Osteocyte (in vitro differentiated cells): ENCODE data around the gene KDM5B. TPM values are rescaled to one million over a fixed set of nuclear protein-coding genes. Genes with fewer than 3 reads are reported as not detected.
A peak's percentile ranks its signal among the peaks of the same experiment; 100 is the strongest.

Experiments
- DNase-seq: peaks from one replicate; pipeline ENCODE4 v3.0.0; 2021; ENCODE audit warnings: mixed read lengths; ENCODE audit not compliant: unreplicated experiment; ENCODE audit errors: extremely low spot score
- H3K27ac Mint-ChIP-seq: one replicate; pipeline ENCODE4 v1.8.0; 2021; ENCODE audit warnings: mild to moderate bottlenecking, mixed read lengths; ENCODE audit not compliant: unreplicated experiment
- H3K27me3 Mint-ChIP-seq: one replicate; pipeline ENCODE4 v1.8.0; 2021; ENCODE audit warnings: mixed read lengths; ENCODE audit not compliant: unreplicated experiment
- H3K36me3 Mint-ChIP-seq: one replicate; pipeline ENCODE4 v1.8.0; 2021; ENCODE audit warnings: mixed read lengths; ENCODE audit not compliant: unreplicated experiment
- H3K4me1 Mint-ChIP-seq: one replicate; pipeline ENCODE4 v1.8.0; 2021; ENCODE audit warnings: mixed read lengths; ENCODE audit not compliant: unreplicated experiment
- H3K4me3 Mint-ChIP-seq: one replicate; pipeline ENCODE4 v1.8.0; 2021; ENCODE audit warnings: mild to moderate bottlenecking, moderate library complexity, mixed read lengths; ENCODE audit not compliant: unreplicated experiment
- H3K9me3 Mint-ChIP-seq: one replicate; pipeline ENCODE4 v1.8.0; 2021; ENCODE audit warnings: mixed read lengths; ENCODE audit not compliant: unreplicated experiment
- CTCF ChIP-seq: fragments of 200-600 bp; sonication (generic); IDR thresholded peaks from 2 replicates; pipeline ENCODE4 v1.5.0; 2021; ENCODE audit warnings: antibody characterized with exemption, mild to moderate bottlenecking, moderate library complexity
- total RNA-seq: library from RNA; stranded (reverse); gene quantifications from 2 replicates; pipeline ENCODE4 v1.2.1, GENCODE V29; 2021

The KDM5B gene
- total RNA-seq, 1 donor from 2014 or later: 152 TPM

DNA sequence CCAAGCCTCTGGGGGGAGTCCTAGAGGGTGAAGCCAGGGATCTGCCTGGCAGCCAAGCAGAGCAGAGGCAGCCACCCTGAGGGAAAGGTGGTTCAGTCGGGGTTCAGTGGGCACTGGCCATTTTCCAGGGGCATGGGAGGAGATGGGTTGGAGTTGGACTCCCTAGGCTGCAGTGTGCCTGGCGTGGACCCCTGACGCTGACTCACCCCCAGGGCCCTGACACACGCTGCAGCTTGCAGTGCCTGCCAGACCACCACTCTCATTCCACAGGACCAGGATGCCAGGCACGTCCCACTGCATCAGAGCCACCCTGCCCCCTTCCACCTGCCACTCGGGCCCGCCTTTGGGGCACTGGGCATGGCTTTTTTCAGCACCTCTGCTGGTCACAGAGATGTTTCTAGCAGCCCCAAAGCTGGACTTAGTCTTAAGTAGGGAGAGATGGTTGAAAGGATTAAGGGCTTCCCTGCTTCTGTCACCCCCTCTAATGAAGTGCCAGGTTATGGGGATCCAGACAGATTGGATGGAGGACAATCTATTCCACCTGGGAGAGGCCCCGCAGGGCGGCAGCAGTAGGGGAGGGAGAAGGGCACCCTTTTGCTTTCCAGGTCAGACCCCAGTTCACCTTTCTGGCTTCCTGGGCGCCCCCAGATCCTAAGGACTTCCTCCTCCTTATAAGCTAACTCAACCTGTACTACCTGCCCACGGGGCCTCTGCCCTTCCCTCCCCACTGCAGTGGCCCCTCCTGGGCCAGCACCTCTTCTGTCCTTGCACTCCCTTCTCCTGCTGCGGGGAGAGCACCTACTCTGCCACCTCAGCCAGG lies 99.6 kb downstream of the KDM5B start:
- H3K9me3 Mint-ChIP-seq: no peaks in the 10 kb centered on the region
- TF ChIP-seq CTCF: no peak
- peaks cover 82% of the 10 kb centered on the region for H3K27me3 Mint-ChIP-seq
- DNase-seq: peak; percentile 76
- H3K27ac Mint-ChIP-seq: no peak overlapping the region
- no peaks in the 10 kb centered on the region for H3K36me3 Mint-ChIP-seq
- peak overlapping the region; percentile 62 for H3K4me3 Mint-ChIP-seq
- peaks cover 10% of the 10 kb centered on the region for H3K4me1 Mint-ChIP-seq

GRCh38 chr1:202706851-202707250 lies 101.4 kb downstream of the KDM5B start:
- no peaks in the 10 kb centered on the region for H3K36me3 Mint-ChIP-seq
- no peak overlapping the region for H3K4me3 Mint-ChIP-seq
- peaks cover 88% of the 10 kb centered on the region for H3K27me3 Mint-ChIP-seq

DNA sequence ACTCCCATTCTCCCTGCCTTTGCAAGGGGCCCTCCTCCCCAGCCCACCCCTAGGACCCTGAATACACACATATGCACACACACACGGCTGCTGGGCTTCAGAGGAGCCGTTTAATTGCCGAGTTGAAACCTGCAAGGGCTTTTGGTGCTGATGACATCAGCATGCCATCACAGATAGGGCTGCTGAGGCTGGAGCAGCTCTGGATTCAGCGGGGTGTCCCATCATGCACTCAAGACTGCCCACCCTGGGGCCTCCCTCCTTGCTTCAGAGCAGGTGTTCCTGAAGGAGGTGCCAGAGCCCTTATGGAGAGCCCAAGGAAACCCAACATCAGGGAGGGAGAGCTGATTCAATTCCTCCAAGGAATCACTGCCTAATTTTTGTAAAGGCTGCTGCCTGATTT lies 103.6 kb downstream of the KDM5B start:
- Mint-ChIP-seq H3K4me3 (no peak overlapping the region), H3K4me1 (peaks cover 4% of the 10 kb centered on the region), H3K36me3 (no peaks in the 10 kb centered on the region), H3K27me3 (peaks cover 89% of the 10 kb centered on the region), H3K9me3 (no peaks in the 10 kb centered on the region), H3K27ac (no peak overlapping the region)
- no peak for DNase-seq
- no peak for TF ChIP-seq CTCF

More at GRCh38 chr1:202706851-202707250, 101.4 kb downstream of the KDM5B start:
- H3K9me3 Mint-ChIP-seq: no peaks in the 10 kb centered on the region
- H3K4me1 Mint-ChIP-seq: peaks cover 10% of the 10 kb centered on the region
- DNase-seq: no peak
- no peak for TF ChIP-seq CTCF
- no peak overlapping the region for H3K27ac Mint-ChIP-seq

- H3K27me3 Mint-ChIP-seq: peaks cover 81% of the 10 kb centered on the region
- no peak overlapping the region for H3K27ac Mint-ChIP-seq
- H3K4me1 Mint-ChIP-seq: no peaks in the 10 kb centered on the region
- no peaks in the 10 kb centered on the region for H3K9me3 Mint-ChIP-seq
- no peaks in the 10 kb centered on the region for H3K36me3 Mint-ChIP-seq
- no peak overlapping the region for H3K4me3 Mint-ChIP-seq
- no peak for TF ChIP-seq CTCF
- DNase-seq: no peak
Observed at GRCh38 chr1:202703191-202703590, 105.0 kb downstream of the KDM5B start.

- no peak for DNase-seq
- no peaks in the 10 kb centered on the region for H3K36me3 Mint-ChIP-seq
- H3K4me3 Mint-ChIP-seq: no peak overlapping the region
- TF ChIP-seq CTCF: no peak
- H3K27ac Mint-ChIP-seq: no peak overlapping the region
- peaks cover 77% of the 10 kb centered on the region for H3K27me3 Mint-ChIP-seq
- H3K9me3 Mint-ChIP-seq: no peaks in the 10 kb centered on the region
- no peaks in the 10 kb centered on the region for H3K4me1 Mint-ChIP-seq
Observed at GRCh38 chr1:202702088-202702487, 106.1 kb downstream of the KDM5B start.
